Stimulated activated CD4-positive, alpha-beta T cell treated with anti-CD3 and anti-CD28 coated beads, Interleukin-12 subunit alpha, Interleukin-12 subunit beta, amount 100 ng/mL, for 48 hours (primary cell): ENCODE results near the gene ESYT1.

ENCODE experiments used
- DNase-seq, 3 donors: peaks; one replicate each; pipeline ENCODE4 v3.0.0-alpha.2; 2020; ENCODE audit warnings: low read depth in 2 of 3, low spot score in 1 of 3

ESYT1 gene

GRCh38 chr12:56128670-56129205 lies 671 bp downstream of the ESYT1 start:
- peak in 2 of 3 donors; percentile 15 to 22 for DNase-seq

GRCh38 chr12:56129206-56129941 lies 1.3 kb downstream of the ESYT1 start:
- DNase-seq, result peak in 2 of 3 donors; percentile 32 to 49

- DNase-seq, result no peak
Measured at GRCh38 chr12:56129942-56130495, 2.0 kb downstream of the ESYT1 start.

GRCh38 chr12:56130876-56131275 lies 2.8 kb downstream of the ESYT1 start:
- DNase-seq, result no peak

- no peak for DNase-seq
Measured at GRCh38 chr12:56134897-56135296, 6.8 kb downstream of the ESYT1 start.

- no peak for DNase-seq
Measured at GRCh38 chr12:56137853-56138571, 9.9 kb downstream of the ESYT1 start.

GRCh38 chr12:56141946-56142784 lies 14.1 kb downstream of the ESYT1 start:
- no peak for DNase-seq

GRCh38 chr12:56143217-56143616 lies 15.2 kb downstream of the ESYT1 start:
- no peak for DNase-seq

- DNase-seq, result no peak
Measured at GRCh38 chr12:56143870-56144269, 15.8 kb downstream of the ESYT1 start.

- DNase-seq, result no peak
Measured at GRCh38 chr12:56145217-56145616, 17.1 kb downstream of the ESYT1 start.

GRCh38 chr12:56146492-56147460 lies 18.7 kb downstream of the ESYT1 start:
- DNase-seq, result no peak

GRCh38 chr12:56150563-56150962 lies 22.5 kb downstream of the ESYT1 start:
- no peak for DNase-seq

GRCh38 chr12:56151672-56152131 lies 23.6 kb downstream of the ESYT1 start:
- DNase-seq, result peak; percentile 59 to 65 (median 62)

- DNase-seq, result peak; percentile 88 to 93 (median 92)
Measured at GRCh38 chr12:56152132-56152755, 24.2 kb downstream of the ESYT1 start, which contains the start of gene MYL6B. Gene MYL6B, plus strand, starts transcription at chr12:56152587. Its CDS starts 1,332 bp downstream, at chr12:56153919.

- DNase-seq, result no peak
Measured at GRCh38 chr12:56152756-56153677, 24.9 kb downstream of the ESYT1 start.

GRCh38 chr12:56153678-56154065 lies 25.6 kb downstream of the ESYT1 start:
- DNase-seq, result no peak

- no peak for DNase-seq
Measured at GRCh38 chr12:56154246-56154771, 26.2 kb downstream of the ESYT1 start.

GRCh38 chr12:56154818-56155217 lies 26.8 kb downstream of the ESYT1 start:
- DNase-seq, result no peak
